ENCODE data around the gene CYB5R2.
A peak's percentile ranks its signal among the peaks of the same experiment; 100 is the strongest.

CYB5R2 gene

DNA sequence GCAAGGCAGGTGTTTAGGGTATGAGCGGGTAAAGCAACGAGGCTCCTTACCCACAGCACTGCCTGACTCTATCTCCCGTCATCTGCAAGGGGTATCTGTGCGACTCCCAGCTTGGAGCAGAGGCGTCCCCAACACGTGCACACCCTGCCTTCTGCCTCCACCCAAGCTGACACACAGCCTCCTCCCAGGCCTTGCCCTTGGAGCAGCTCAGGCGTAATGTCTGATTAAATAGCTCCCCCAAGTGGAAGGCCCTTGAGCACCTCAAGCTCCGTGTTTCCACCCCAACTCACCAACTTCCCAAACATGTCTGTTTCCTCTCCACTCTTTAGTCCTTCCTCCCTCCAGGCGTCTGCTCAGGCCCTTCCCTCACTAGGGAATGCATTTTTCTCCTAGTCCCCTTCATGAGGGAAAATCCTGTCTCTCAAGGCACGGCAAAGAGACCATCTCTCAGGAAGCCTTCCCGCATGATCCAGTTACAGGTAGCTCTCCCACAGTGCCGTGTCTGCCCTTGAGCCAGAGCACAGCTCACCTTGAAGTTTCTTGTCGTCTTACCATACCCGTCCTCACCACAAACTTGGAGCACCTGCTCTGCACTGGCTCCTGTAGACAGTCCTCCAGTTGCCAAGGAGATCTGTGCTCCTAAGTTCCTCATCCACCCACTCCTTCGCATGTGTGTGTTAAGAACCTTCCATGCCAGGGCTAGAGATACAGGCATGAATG, 15.8 kb downstream of the CYB5R2 start:
- TF ChIP-seq ZFX (IDR thresholded peaks at IDR 0.05; ENCODE audit: borderline replicate concordance) = no peak
- TF ChIP-seq CTCF (IDR thresholded peaks at IDR 0.05) = peak; percentile 52

DNA sequence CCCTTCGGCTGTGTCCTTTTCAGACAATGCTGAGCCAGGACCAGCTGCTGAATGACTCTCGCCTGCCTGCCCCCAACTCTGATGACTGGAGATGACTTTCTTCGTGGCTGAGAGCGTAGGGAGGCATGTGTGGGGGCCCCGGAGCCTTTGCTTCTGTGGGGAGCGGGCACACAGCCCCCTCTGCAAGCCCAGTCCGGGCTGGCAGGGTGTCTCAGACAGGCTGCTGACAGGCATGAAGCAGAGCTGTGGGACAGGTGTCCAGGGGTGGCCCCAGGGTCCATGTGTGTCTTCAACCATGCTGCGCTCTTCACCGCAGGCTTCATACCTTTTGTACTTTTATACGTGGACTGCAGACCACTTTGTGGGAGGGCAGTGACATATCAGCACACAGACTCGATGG, 16.6 kb downstream of the CYB5R2 start:
- H3K27ac ChIP-seq = no peak overlapping the region
- TF ChIP-seq CTCF (IDR thresholded peaks at IDR 0.05) (no peak), ZFX (IDR thresholded peaks at IDR 0.05; ENCODE audit: borderline replicate concordance) (no peak)

More for the DNA sequence above, 15.8 kb downstream of the CYB5R2 start:
- no peak overlapping the region for H3K27ac ChIP-seq

DNA sequence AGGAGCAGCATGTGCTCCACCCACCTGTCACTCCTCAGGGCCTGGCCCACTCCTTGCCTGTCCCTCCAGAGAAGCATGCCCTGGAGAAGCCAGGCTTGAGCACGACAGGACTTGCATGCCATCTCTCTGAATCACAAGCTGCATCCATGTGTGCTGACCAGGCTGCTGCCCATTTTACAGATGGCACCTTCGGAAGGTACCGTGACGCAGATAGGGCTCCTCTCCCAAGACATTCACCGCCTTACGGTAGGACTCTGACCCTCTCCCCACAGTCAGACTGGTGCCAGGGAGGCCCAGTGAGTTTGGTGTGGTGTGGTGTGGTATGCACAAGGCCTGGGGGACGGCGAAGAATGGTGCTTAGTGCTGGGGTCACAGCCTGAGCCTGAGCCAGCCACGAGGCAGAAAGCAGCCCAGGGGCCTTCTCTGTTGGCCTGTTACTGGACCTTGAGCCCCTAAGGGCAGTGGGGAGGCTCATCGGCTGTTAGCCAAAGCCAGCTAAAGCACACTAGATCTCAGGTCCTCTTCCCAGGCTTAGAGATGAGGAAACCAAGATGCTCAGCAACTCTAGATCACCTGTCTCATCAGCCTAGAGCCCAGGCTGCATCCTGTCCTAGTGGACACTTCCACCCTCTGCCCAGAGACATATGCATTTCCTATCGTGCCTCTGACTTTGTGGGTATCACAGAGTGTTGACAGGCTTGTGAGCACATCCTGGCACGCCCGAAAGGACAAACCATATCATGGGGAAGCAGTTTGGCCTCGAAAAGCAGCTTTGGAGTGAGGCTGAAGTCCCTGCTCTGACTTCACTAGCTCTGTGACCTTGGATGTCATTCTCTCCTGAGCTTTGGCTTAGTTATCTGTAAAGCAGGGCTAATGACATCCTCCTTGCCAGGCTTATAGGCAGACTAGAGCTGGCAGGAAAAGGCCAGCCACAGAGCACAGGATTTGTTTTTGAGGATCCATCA, 17.8 kb downstream of the CYB5R2 start:
- H3K27ac ChIP-seq = no peak overlapping the region
- no peak for TF ChIP-seq CTCF (IDR thresholded peaks at IDR 0.05)
- no peak for TF ChIP-seq ZFX (IDR thresholded peaks at IDR 0.05; ENCODE audit: borderline replicate concordance)

DNA sequence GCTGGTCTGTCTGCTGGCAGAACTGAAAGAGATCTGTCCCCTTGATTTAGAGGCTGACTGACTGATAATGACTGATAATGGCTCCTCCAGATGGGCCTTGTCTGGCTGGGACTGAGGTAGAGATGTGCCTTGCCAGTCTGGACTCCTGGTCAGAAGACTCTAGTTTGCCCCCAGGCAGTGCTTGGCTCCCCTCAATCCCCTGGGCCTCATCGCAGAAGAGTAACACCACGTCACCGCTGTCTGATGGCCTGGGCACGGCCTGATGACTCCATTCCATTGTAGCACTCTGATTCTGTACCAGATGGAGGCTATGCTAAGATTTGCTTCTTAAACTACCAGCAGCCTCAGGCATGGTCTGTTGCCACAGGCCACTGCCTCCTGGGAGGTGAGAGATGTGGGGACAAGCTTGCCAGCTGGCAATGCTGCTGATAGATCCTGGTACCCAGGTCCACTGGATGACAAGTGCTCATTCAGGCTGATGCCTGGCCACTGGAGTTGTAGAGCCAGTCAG, 19.1 kb downstream of the CYB5R2 start:
- no peak overlapping the region for H3K27ac ChIP-seq
- TF ChIP-seq CTCF (IDR thresholded peaks at IDR 0.05) = no peak
- TF ChIP-seq ZFX (IDR thresholded peaks at IDR 0.05; ENCODE audit: borderline replicate concordance) = no peak

DNA sequence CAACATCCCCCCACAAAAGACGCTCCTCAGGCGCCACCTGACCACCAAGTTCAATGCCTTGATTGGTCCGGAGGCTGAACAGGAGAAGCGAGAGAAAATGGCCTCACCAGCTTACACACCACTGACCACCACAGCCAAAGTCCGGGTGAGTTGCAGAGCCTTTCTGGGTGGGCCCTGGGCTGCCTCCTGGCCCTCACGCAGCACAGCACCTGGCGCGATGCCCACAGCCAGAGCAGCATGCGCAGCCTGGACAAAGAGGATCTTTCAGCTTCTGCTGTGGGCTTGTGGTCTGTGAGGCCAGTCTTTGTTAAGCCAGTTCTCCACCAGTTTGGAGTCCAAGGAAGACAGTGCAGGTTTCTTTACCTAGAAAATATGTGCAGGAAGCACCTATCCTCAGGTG, 21.6 kb downstream of the CYB5R2 start:
- TF ChIP-seq CTCF (IDR thresholded peaks at IDR 0.05) (no peak), ZFX (IDR thresholded peaks at IDR 0.05; ENCODE audit: borderline replicate concordance) (no peak)
- no peak overlapping the region for H3K27ac ChIP-seq

GRCh38 chr11:7651140-7651551, 22.2 kb downstream of the CYB5R2 start:
- H3K27ac ChIP-seq = no peak overlapping the region
- TF ChIP-seq CTCF (IDR thresholded peaks at IDR 0.05) (no peak), ZFX (IDR thresholded peaks at IDR 0.05; ENCODE audit: borderline replicate concordance) (no peak)
